B cell (primary cell): ENCODE measurements around the gene CROCC.

Experiments used
- EZH2 ChIP-seq: IDR thresholded peaks from 2 replicates; pipeline ENCODE4 v1.6.1; 2012; ENCODE audit warnings: borderline replicate concordance, low read depth, mild to moderate bottlenecking, moderate library complexity, low read length; ENCODE audit not compliant: insufficient read depth, poor library complexity, severe bottlenecking
- TF ChIP-seq, protein P1 (sequence below): fragments of 200-600 bp; IDR thresholded peaks from one replicate; pipeline ENCODE4 v1.8.0; 2022; ENCODE audit warnings: antibody characterized with exemption, mild to moderate bottlenecking

DNA sequence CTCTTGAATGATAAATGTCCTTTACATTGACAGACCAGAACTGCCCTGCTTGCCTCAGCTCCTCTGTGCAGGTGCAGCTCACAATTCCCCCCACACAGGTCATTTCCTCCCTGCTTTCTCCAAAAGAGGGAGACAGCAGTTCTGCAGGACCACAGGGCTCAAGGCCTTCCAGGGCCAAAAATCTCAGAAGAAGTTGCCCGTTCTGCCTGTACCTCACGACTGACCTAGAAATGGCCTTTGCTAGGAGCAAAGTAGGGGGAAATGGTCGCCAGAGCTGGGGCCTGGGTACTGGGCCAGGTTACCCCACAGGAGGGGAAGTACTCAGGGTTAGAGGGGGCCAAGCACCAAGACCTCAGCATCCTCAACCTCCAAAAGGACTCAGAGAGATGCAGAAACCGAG lies 14.9 kb upstream of the CROCC start:
- TF ChIP-seq, protein P1, sequence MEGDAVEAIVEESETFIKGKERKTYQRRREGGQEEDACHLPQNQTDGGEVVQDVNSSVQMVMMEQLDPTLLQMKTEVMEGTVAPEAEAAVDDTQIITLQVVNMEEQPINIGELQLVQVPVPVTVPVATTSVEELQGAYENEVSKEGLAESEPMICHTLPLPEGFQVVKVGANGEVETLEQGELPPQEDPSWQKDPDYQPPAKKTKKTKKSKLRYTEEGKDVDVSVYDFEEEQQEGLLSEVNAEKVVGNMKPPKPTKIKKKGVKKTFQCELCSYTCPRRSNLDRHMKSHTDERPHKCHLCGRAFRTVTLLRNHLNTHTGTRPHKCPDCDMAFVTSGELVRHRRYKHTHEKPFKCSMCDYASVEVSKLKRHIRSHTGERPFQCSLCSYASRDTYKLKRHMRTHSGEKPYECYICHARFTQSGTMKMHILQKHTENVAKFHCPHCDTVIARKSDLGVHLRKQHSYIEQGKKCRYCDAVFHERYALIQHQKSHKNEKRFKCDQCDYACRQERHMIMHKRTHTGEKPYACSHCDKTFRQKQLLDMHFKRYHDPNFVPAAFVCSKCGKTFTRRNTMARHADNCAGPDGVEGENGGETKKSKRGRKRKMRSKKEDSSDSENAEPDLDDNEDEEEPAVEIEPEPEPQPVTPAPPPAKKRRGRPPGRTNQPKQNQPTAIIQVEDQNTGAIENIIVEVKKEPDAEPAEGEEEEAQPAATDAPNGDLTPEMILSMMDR = no peak
- TF ChIP-seq EZH2 = no peak
